Adrenal gland (tissue), 5 donors: ENCODE results near the gene SSBP3.

Experiments used
- POLR2A ChIP-seq, 2 donors: fragments of 450-650 bp; IDR thresholded peaks; one replicate each; pipeline ENCODE4 v1.6.1; 2017; ENCODE audit warnings: antibody characterized with exemption in 2 of 2, mild to moderate bottlenecking in 2 of 2, moderate library complexity in 1 of 2
- TF ChIP-seq, protein P1 (sequence below), 6 experiments: fragments of 450-650 bp in 4 of 6; fragments of 200-600 bp in 2 of 6; sonication (generic) in 1 of 6; IDR thresholded peaks; 1 replicate in 5 of 6; 2 replicates in 1 of 6; pipeline versions ENCODE4 v1.5.1 to v1.8.0; 2016 to 2021; ENCODE audit warnings: antibody characterized with exemption in 6 of 6, mild to moderate bottlenecking in 2 of 6, moderate library complexity in 1 of 6
- donor health status: DM: no; HTN: no; CAD: no.

- no peak for TF ChIP-seq POLR2A (IDR thresholded peaks at IDR 0.05)
- TF ChIP-seq, protein P1, sequence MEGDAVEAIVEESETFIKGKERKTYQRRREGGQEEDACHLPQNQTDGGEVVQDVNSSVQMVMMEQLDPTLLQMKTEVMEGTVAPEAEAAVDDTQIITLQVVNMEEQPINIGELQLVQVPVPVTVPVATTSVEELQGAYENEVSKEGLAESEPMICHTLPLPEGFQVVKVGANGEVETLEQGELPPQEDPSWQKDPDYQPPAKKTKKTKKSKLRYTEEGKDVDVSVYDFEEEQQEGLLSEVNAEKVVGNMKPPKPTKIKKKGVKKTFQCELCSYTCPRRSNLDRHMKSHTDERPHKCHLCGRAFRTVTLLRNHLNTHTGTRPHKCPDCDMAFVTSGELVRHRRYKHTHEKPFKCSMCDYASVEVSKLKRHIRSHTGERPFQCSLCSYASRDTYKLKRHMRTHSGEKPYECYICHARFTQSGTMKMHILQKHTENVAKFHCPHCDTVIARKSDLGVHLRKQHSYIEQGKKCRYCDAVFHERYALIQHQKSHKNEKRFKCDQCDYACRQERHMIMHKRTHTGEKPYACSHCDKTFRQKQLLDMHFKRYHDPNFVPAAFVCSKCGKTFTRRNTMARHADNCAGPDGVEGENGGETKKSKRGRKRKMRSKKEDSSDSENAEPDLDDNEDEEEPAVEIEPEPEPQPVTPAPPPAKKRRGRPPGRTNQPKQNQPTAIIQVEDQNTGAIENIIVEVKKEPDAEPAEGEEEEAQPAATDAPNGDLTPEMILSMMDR (IDR thresholded peaks at IDR 0.05) = no peak
Observed at GRCh38 chr1:54401799-54402198, 4.4 kb downstream of the SSBP3 start.
